Heart right ventricle (tissue), 16 donors: Measurements from ENCODE around the gene METTL24. TPM values are rescaled to one million over a fixed set of nuclear protein-coding genes. Genes with fewer than 3 reads are reported as not detected.
"Not testable (repeated sequence)": the region's sequence is repeated elsewhere in the genome, so short reads cannot be mapped to it uniquely, and the experiment has no call there.

Experiments used
- ATAC-seq, 8 donors: fragments of 200-7000 bp; cut with Tn5 transposase; one replicate each; pipeline ENCODE4 v1.9.1; 2020; ENCODE audit warnings: mild to moderate bottlenecking in 8 of 8, moderate library complexity in 8 of 8, moderate number of reproducible peaks in 1 of 8
- DNase-seq, 2 donors: peaks; one replicate each; pipeline ENCODE4 v3.0.0-alpha.2; 2020
- H3K27ac ChIP-seq, 10 donors: fragments of 200-600 bp; sonication (generic) in 2 of 10; one replicate each; pipeline versions ENCODE4 v1.5.0 to v1.8.0; 2020 to 2022; ENCODE audit warnings: mild to moderate bottlenecking in 3 of 10
- H3K27me3 ChIP-seq, 7 donors: fragments of 200-600 bp; one replicate each; pipeline ENCODE4 v1.8.0; 2021 to 2022; ENCODE audit warnings: mild to moderate bottlenecking in 2 of 7
- H3K36me3 ChIP-seq, 9 donors: fragments of 200-600 bp; sonication (generic) in 1 of 9; one replicate each; pipeline versions ENCODE4 v1.5.0 to v1.8.0; 2020 to 2022; ENCODE audit warnings: mild to moderate bottlenecking in 2 of 9
- H3K4me1 ChIP-seq, 9 donors: fragments of 200-600 bp; sonication (generic) in 1 of 9; one replicate each; pipeline versions ENCODE4 v1.5.0 to v1.8.0; 2020 to 2022; ENCODE audit warnings: mild to moderate bottlenecking in 4 of 9
- H3K4me3 ChIP-seq, 10 donors: fragments of 200-600 bp; sonication (generic) in 2 of 10; one replicate each; pipeline versions ENCODE4 v1.5.0 to v1.8.0; 2020 to 2022; ENCODE audit warnings: mild to moderate bottlenecking in 7 of 10, moderate library complexity in 2 of 10
- H3K9me3 ChIP-seq, 11 donors: fragments of 200-600 bp in 10 of 11; sonication (generic) in 2 of 11; one replicate each; pipeline versions ENCODE4 v1.5.0 to v1.8.0; 2013 to 2022; ENCODE audit warnings: mild to moderate bottlenecking in 2 of 11, control low read depth in 1 of 11, moderate library complexity in 1 of 11
- WGBS, 2 donors: extraction: QIAGEN DNeasy Blood & Tissue Kit; methylation state at CpG; one replicate each; pipeline ENCODE4 v1.1.7; 2013; ENCODE audit warnings: inconsistent platforms in 1 of 2; 5-methylcytosine and 5-hydroxymethylcytosine counted together
- intact Hi-C, 10 donors: fragments of 100-400 bp; cut with DNase I; formaldehyde crosslinking; loops; one replicate each; pipeline versions ENCODE4 v1.11.1 to v1.14.2; 2022
- polyA plus RNA-seq, 2 donors: library from polyadenylated mRNA; stranded (reverse); fragments of 200-250 nt; gene quantifications; one replicate each; pipeline ENCODE4 v1.2.3, GENCODE V29; 2013
- total RNA-seq, 10 donors: library from RNA; stranded (reverse); fragmentation: NEBNext Ultra II Directional in 3 of 10; extraction: Animal tissue kit (Norgen Biotek cat#: 25700) in 3 of 10; gene quantifications; one replicate each; pipeline versions ENCODE4 v1.2.1 to v1.2.4, GENCODE V29; 2021 to 2023
- TF ChIP-seq, protein P1 (sequence below), 9 donors: fragments of 200-600 bp; sonication (generic) in 2 of 9; IDR thresholded peaks; one replicate each; pipeline versions ENCODE4 v1.5.0 to v1.8.0; 2021 to 2022; ENCODE audit warnings: antibody characterized with exemption in 9 of 9, mild to moderate bottlenecking in 5 of 9, moderate library complexity in 1 of 9
- donor health status: Arrhythmogenic right ventricular cardiomyopathy.
- donor health status: ischemic (EF 13 %, LVEDD 7.1; RV severe dilation, severe dysfunction).
- donor health status: healthy with polysubstance abuse.
- donor health status: DM: no; HTN: yes; CAD: no.
- donor health status: DM: no; HTN: no; CAD: no.
- donor health status: ischemic (EF 25% LVEDD 6.9; RV normal size, moderate dysfunction).
- donor health status: ischemic (EF 25% LVEDD 5.7; RV mildly dilated, moderate dysfunction).
- donor health status: healthy.
- donor health status: DM: yes; HTN: yes; CAD: no.
- donor health status: Ischemic cardiomyopathy.
- donor health status: ischemic (EF 35%, LVEDD 5.7; RV mildly dilated, moderate dysfunction).
- donor health status: nonischemic (EF 11% LVEDD 7.7; RV severe dilation, severe dysfunction).
- donor health status: DM: yes; HTN: yes; CAD: no.
- donor health status: PGD.
- donor health status: ischemic (EF 29% LVEDD 5.4; RV normal size, mild dysfunction).
- donor health status: nonischemic (EF 23%, LVEDD 6.1; RV moderate dilation, normal function).

METTL24 gene
- total and polyA plus RNA-seq, 12 donors = 0.07 to 2.4 (median 1.3) TPM; not detected in 1

DNA sequence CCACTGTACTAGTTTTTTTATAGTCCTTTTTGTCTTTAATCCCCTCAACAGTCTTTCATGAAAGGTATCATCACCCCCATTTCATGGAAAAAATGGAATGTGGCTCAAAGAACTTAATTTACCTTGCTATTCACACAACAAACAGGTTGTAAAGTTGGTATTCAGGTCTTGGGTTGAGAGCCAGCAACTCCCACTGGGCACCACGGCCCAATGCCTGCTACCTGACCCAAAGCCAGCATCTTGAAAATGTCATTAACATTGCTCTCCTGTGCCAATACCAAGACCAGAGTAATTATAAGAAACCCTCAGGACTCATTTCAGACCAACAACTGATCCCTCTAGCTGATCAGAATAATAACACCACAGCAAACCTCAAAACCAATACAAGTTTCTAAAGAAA, 75.7 kb downstream of the METTL24 start:
- Histone ChIP-seq H3K4me3 (no peak overlapping the region), H3K27ac (no peak overlapping the region), H3K27me3 (no peaks in the 10 kb centered on the region), H3K36me3 (no peaks in the 10 kb centered on the region), H3K9me3 (peaks cover 0 to 10% (median 0%) of the 10 kb centered on the region in 11 donors), H3K4me1 (peaks cover 0 to 11% (median 0%) of the 10 kb centered on the region in 9 donors)
- 48 to 55% methylated on average over 1 of the region's 1 CpG for WGBS, 2 donors
- TF ChIP-seq, protein P1, sequence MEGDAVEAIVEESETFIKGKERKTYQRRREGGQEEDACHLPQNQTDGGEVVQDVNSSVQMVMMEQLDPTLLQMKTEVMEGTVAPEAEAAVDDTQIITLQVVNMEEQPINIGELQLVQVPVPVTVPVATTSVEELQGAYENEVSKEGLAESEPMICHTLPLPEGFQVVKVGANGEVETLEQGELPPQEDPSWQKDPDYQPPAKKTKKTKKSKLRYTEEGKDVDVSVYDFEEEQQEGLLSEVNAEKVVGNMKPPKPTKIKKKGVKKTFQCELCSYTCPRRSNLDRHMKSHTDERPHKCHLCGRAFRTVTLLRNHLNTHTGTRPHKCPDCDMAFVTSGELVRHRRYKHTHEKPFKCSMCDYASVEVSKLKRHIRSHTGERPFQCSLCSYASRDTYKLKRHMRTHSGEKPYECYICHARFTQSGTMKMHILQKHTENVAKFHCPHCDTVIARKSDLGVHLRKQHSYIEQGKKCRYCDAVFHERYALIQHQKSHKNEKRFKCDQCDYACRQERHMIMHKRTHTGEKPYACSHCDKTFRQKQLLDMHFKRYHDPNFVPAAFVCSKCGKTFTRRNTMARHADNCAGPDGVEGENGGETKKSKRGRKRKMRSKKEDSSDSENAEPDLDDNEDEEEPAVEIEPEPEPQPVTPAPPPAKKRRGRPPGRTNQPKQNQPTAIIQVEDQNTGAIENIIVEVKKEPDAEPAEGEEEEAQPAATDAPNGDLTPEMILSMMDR (IDR thresholded peaks at IDR 0.05) = no peak
- no peak for DNase-seq
- intact Hi-C loops = no loop called here
- no peak for ATAC-seq

DNA sequence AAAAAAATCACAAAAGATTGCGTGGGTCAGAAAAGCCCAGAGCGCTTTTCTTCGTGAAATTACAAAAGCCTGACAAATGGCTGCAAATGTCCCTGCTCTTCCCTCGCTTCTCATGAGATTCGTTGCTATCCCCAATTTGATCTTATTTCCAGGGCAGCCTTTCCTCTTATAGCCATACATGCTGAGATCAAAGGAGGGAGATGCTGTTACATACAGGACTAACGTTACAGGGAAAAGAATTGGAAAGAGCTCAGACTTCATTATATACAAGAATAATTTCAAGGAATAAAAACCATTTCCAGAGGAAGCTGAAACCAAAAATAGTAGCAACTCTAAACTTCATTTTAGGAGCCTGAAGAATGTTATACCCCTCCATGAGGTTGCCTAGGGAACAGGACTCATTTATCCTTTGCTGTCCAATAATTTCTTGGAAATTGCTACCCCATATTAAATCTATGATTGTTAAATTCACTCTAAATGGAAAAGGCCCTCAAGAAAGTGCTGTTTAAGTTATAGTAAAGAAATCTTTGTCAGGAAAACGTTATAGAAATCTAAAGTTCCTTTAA, 81.0 kb downstream of the METTL24 start:
- Histone ChIP-seq H3K4me1 (no peaks in the 10 kb centered on the region), H3K9me3 (peaks cover 0 to 10% (median 0%) of the 10 kb centered on the region in 11 donors), H3K27ac (no peak overlapping the region), H3K27me3 (no peaks in the 10 kb centered on the region), H3K4me3 (no peak overlapping the region), H3K36me3 (no peaks in the 10 kb centered on the region)
- ATAC-seq (no peak), DNase-seq (no peak)
- WGBS, 2 donors = 67% methylated on average over 7 of the region's 7 CpGs
- TF ChIP-seq, protein P1 (IDR thresholded peaks at IDR 0.05) = no peak
- intact Hi-C loops = no loop called here

DNA sequence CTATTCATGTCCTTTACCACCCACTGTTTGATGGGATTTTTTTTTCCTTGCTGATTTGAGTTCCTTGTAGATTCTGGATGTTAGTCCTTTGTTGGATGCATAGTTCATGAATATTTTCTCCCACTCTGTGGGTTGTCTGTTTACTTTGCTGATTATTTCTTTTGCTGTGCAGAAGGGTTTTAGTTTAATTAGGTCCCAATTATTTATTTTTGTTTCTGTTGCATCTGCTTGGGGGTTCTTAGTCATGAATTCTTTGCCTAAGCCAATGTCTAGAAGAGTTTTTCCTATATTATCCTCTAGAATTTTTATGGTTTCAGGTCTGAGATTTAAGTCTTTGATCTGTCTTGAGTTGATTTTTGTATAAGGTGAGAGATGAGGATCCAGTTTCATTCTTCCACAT, 85.4 kb downstream of the METTL24 start:
- H3K9me3 ChIP-seq, H3K4me3 ChIP-seq, H3K4me1 ChIP-seq, H3K36me3 ChIP-seq, DNase-seq, H3K27ac ChIP-seq, ATAC-seq, H3K27me3 ChIP-seq, intact Hi-C loops: not testable (repeated sequence)

DNA sequence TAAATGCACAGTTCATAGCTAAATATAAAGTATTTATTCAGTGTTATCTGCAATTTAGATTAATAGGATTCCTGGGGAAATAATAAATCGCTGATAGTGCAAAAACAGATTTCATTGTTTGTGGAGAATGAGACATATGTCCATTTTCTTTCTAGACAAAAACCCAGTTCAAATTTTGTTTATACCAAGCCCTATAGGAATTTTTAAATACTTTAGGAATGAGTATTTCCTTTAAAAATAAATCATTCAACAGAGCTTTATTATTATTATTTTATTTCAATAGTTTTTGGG, 86.5 kb downstream of the METTL24 start:
- Histone ChIP-seq H3K36me3 (no peaks in the 10 kb centered on the region), H3K4me1 (no peaks in the 10 kb centered on the region), H3K4me3 (no peak overlapping the region), H3K9me3 (no peaks in the 10 kb centered on the region), H3K27ac (no peak overlapping the region), H3K27me3 (no peaks in the 10 kb centered on the region)
- TF ChIP-seq, protein P1 (IDR thresholded peaks at IDR 0.05) = no peak
- intact Hi-C loops = no loop called here
- WGBS, 2 donors = 87 to 91% methylated on average over 1 of the region's 1 CpG
- DNase-seq (no peak), ATAC-seq (no peak)

DNA sequence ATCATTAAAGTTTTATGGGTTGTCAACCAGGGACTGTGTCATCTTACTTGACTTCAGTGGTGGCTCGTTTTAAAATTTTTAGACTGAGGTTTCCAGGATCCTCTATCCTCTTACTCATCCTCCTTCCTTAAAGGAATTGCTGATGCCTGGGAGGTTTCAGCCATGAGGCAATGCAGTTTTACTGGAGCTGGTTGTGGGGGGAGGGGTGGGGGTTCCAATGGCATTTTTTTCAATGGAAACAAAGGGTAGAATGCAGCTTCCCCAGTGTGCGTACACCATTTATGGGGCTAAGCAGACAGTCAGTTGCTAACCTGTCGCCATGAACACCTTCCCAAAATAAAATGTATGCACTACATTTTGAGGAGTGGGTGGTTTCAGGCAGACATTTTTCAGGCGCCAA, 88.0 kb downstream of the METTL24 start:
- H3K4me3 ChIP-seq = no peak overlapping the region
- no peaks in the 10 kb centered on the region for H3K36me3 ChIP-seq
- H3K27me3 ChIP-seq = no peaks in the 10 kb centered on the region
- no peak overlapping the region for H3K27ac ChIP-seq
- DNase-seq = no peak
- no peaks in the 10 kb centered on the region for H3K4me1 ChIP-seq
- 79% methylated on average over 4 of the region's 4 CpGs for WGBS, 2 donors
- TF ChIP-seq, protein P1 (IDR thresholded peaks at IDR 0.05) = no peak
- no peaks in the 10 kb centered on the region for H3K9me3 ChIP-seq
- no peak for ATAC-seq
- intact Hi-C loops = no loop called here
